Bronchial epithelial cell (primary cell): Measurements from ENCODE around the gene TMEM11. TPM values are rescaled to one million over a fixed set of nuclear protein-coding genes. Genes with fewer than 3 reads are reported as not detected.

Experiments used
- DNase-seq: peaks from one replicate; pipeline ENCODE4 v3.0.0-alpha.2; 2010; ENCODE audit warnings: low read depth
- FAIRE-seq: peaks from 2 replicates; lab custom pipeline; 2011; peaks lifted over from hg19 to GRCh38; lab: Jason Lieb, UNC
- H3K27me3 ChIP-seq: 2 replicates; pipeline ENCODE4 v1.5.1; 2011; ENCODE audit warnings: low read length; ENCODE audit not compliant: control insufficient read depth, insufficient read depth
- H3K36me3 ChIP-seq: 2 replicates; pipeline ENCODE4 v1.5.1; 2011; ENCODE audit warnings: low read length; ENCODE audit not compliant: control insufficient read depth, insufficient read depth
- H3K4me3 ChIP-seq: 2 replicates; pipeline ENCODE4 v1.5.1; 2011; ENCODE audit warnings: mild to moderate bottlenecking, low read depth, low read length, control low read depth
- CTCF ChIP-seq: IDR thresholded peaks from 2 replicates; pipeline ENCODE4 v1.5.1; 2011; ENCODE audit warnings: mild to moderate bottlenecking, moderate library complexity, low read length, control low read depth, inconsistent platforms; ENCODE audit not compliant: insufficient read depth, severe bottlenecking
- total RNA-seq: library from RNA; depleted of rRNA; stranded (reverse); fragments of >200 nt; gene quantifications from 2 replicates; pipeline ENCODE4 v1.2.1, GENCODE V29; 2014

TMEM11 gene
- total RNA-seq, 1 donor from 2014 or later, result 15.8 TPM

GRCh38 chr17:21184570-21184969, 29.4 kb downstream of the TMEM11 start:
- DNase-seq, result no peak
- no peaks in the 10 kb centered on the region for H3K27me3 ChIP-seq
- TF ChIP-seq CTCF, result no peak
- FAIRE-seq, result no peak
- H3K4me3 ChIP-seq, result no peak overlapping the region
- peaks cover 5% of the 10 kb centered on the region for H3K36me3 ChIP-seq

GRCh38 chr17:21183468-21183867, 30.5 kb downstream of the TMEM11 start:
- H3K27me3 ChIP-seq, result no peaks in the 10 kb centered on the region
- FAIRE-seq, result no peak
- H3K36me3 ChIP-seq, result peaks cover 5% of the 10 kb centered on the region
- no peak for DNase-seq
- H3K4me3 ChIP-seq, result no peak overlapping the region
- TF ChIP-seq CTCF, result no peak

GRCh38 chr17:21177854-21178600, 35.9 kb downstream of the TMEM11 start:
- TF ChIP-seq CTCF, result no peak
- no peak for FAIRE-seq
- H3K36me3 ChIP-seq, result peaks cover 1% of the 10 kb centered on the region
- no peak for DNase-seq
- no peak overlapping the region for H3K4me3 ChIP-seq
- no peaks in the 10 kb centered on the region for H3K27me3 ChIP-seq

DNA sequence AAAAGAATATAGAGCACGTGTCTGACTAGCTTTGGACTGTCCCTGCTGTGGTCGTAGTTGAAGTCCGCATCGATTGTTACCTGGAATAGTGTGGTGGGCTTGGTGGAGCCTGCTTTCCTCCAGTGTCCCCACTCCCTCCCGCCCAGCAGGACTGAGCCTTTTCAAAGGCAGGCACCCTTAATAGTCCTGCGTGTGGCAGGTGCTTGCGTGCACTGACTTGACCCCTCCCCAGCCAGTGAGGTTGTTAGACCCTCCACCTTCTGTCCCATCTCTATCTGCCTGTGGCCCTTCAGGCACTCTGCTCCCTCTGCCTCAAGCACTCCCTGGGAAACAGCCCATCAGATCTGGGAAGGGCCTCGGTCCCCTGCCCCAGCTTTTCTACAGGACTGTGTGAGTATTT, 36.6 kb downstream of the TMEM11 start:
- no peak overlapping the region for H3K4me3 ChIP-seq
- TF ChIP-seq CTCF, result no peak

DNA sequence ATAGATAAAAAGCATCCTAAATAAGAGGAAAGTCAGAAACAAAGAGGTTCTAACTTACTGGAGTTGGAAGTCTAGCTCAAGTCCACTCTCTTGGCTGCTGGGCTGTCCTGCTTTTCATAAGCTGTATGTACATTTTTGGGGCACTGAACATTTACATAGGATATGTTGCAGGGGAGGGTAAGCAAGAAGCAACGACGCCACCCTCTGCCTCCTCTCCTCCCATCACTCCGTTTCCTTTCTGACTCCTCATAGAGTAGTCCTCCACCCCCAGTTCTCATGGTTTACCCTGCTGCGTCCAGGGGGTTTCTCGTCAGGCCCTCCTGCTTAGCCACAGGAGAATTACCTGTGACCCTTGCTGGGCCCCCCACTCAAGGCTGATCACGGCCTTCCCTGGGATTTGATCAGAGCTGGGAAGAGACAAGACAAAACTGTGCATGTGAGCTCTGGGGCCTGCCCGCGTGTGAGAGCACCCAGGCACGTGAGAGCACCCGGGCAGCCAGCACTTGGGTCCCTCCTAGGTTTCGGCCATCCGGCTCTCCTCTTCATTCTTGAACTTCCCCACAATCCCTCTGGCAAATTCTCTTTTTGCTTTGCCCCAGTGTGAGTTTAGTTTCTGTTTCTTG, 37.1 kb downstream of the TMEM11 start:
- Histone ChIP-seq H3K4me3 (no peak overlapping the region), H3K27me3 (no peaks in the 10 kb centered on the region), H3K36me3 (peaks cover 3% of the 10 kb centered on the region)
- FAIRE-seq (no peak), DNase-seq (no peak)
- TF ChIP-seq CTCF, result no peak

More for the DNA sequence above, 36.6 kb downstream of the TMEM11 start:
- Histone ChIP-seq H3K36me3 (peaks cover 1% of the 10 kb centered on the region), H3K27me3 (no peaks in the 10 kb centered on the region)
- FAIRE-seq (no peak), DNase-seq (no peak)
